Endothelial cell of umbilical vein (primary cell): ENCODE data around the gene XRCC4. TPM values are rescaled to one million over a fixed set of nuclear protein-coding genes. Genes with fewer than 3 reads are reported as not detected.

ENCODE experiments used
- BruUV-seq: library from RNA; stranded (reverse); fragments of 400-500 nt; replicated peaks from 2 replicates; lab custom pipeline; 2021; lab: Mats Ljungman, UMichigan
- CTCF ChIA-PET: fragments of 300-600, 350-600 bp; sonication (Branson Sonifier 250); formaldehyde crosslinking; loops from one replicate; lab custom pipeline; 2021; ENCODE audit warnings: antibody characterized with exemption, inconsistent platforms; lab: Charles Lee
- POLR2A ChIA-PET: fragments of 300-600, 350-600 bp; sonication (Branson Sonifier 250); formaldehyde crosslinking; loops from one replicate; lab custom pipeline; 2021; ENCODE audit warnings: antibody characterized with exemption, inconsistent platforms; lab: Charles Lee
- DNase-seq: peaks from one replicate; pipeline ENCODE4 v3.0.0-alpha.2; 2011; ENCODE audit warnings: low read depth, low spot score
- FAIRE-seq: peaks from 2 replicates; lab custom pipeline; 2011; peaks lifted over from hg19 to GRCh38; lab: Jason Lieb, UNC
- H2AFZ ChIP-seq: 2 replicates; pipeline ENCODE4 v1.6.0; 2012; ENCODE audit warnings: low read depth, low read length, control low read depth, inconsistent platforms
- H3K27ac ChIP-seq: 2 replicates; pipeline ENCODE4 v1.5.1; 2011; ENCODE audit warnings: low read depth, mild to moderate bottlenecking, control low read depth, low read length, moderate library complexity; ENCODE audit not compliant: insufficient read depth
- H3K27me3 ChIP-seq, 2 experiments: 2 replicates each; pipeline versions ENCODE4 v1.6.0 to v1.6.1; 2011; ENCODE audit warnings: low read length in 2 of 2, mixed read lengths in 1 of 2; ENCODE audit not compliant: control insufficient read depth in 2 of 2, insufficient read depth in 2 of 2
- H3K36me3 ChIP-seq, 2 experiments: 2 replicates in 1 of 2; 3 replicates in 1 of 2; pipeline ENCODE4 v1.5.1; 2011; ENCODE audit warnings: low read length in 2 of 2, mild to moderate bottlenecking in 1 of 2, moderate library complexity in 1 of 2; ENCODE audit not compliant: control insufficient read depth in 2 of 2, insufficient read depth in 2 of 2; ENCODE audit errors: extremely low read depth in 1 of 2
- H3K4me1 ChIP-seq: 3 replicates; pipeline ENCODE4 v1.5.1; 2011; ENCODE audit warnings: mild to moderate bottlenecking, low read length; ENCODE audit not compliant: control insufficient read depth, insufficient read depth; ENCODE audit errors: extremely low read depth
- H3K4me2 ChIP-seq: 2 replicates; pipeline ENCODE4 v1.6.1; 2011; ENCODE audit warnings: low read length, control low read depth, mixed read lengths; ENCODE audit not compliant: insufficient read depth
- H3K4me3 ChIP-seq, 3 experiments: fragments of 200-600 bp in 1 of 3; sonication (generic), shearing (Covaris generic) in 1 of 3; replicated peaks in 1 of 3; 2 replicates each; pipeline ENCODE4 v1.5.1; 2011 to 2016; ENCODE audit warnings: control low read depth in 3 of 3, low read length in 3 of 3, mild to moderate bottlenecking in 2 of 3, inconsistent platforms in 1 of 3, low read depth in 1 of 3, moderate library complexity in 1 of 3; ENCODE audit not compliant: insufficient read depth in 1 of 3
- H3K79me2 ChIP-seq: 2 replicates; pipeline ENCODE4 v1.6.0; 2012; ENCODE audit warnings: low read length, inconsistent platforms; ENCODE audit not compliant: control insufficient read depth, insufficient read depth
- H3K9ac ChIP-seq: replicated peaks from 2 replicates; pipeline ENCODE3; 2011; ENCODE audit warnings: low read length, control low read depth; ENCODE audit not compliant: insufficient read depth; ENCODE audit errors: extremely low read depth
- H3K9me1 ChIP-seq: replicated peaks from 3 replicates; pipeline ENCODE4 v1.6.0; 2011; ENCODE audit warnings: mild to moderate bottlenecking, low read length; ENCODE audit not compliant: control insufficient read depth, insufficient read depth; ENCODE audit errors: extremely low read depth
- H3K9me3 ChIP-seq: replicated peaks from 2 replicates; pipeline ENCODE4 v1.5.1; 2012; ENCODE audit warnings: low read length, inconsistent platforms; ENCODE audit not compliant: control insufficient read depth, insufficient read depth
- H4K20me1 ChIP-seq: replicated peaks from 2 replicates; pipeline ENCODE3; 2011; ENCODE audit warnings: mild to moderate bottlenecking, low read length; ENCODE audit not compliant: control insufficient read depth, insufficient read depth; ENCODE audit errors: extremely low read depth
- GATA2 ChIP-seq: IDR thresholded peaks from 2 replicates; pipeline ENCODE4 v1.7.0; 2011; ENCODE audit warnings: low read depth, mild to moderate bottlenecking, moderate library complexity, mixed read lengths, low read length; ENCODE audit not compliant: insufficient read length, insufficient read depth
- JUN ChIP-seq: IDR thresholded peaks from 2 replicates; pipeline ENCODE4 v1.6.1; 2011; ENCODE audit warnings: borderline replicate concordance, low read depth; ENCODE audit not compliant: insufficient read length, insufficient read depth
- MAX ChIP-seq: IDR thresholded peaks from 2 replicates; pipeline ENCODE4 v1.6.1; 2011; ENCODE audit not compliant: insufficient read depth, insufficient read length
- MYC ChIP-seq: IDR thresholded peaks from one replicate; pipeline ENCODE4 v1.6.1; 2011; ENCODE audit warnings: mild to moderate bottlenecking, low read depth, low read length
- POLR2A ChIP-seq: IDR thresholded peaks from 2 replicates; pipeline ENCODE4 v1.6.1; 2012; ENCODE audit warnings: low read depth, mild to moderate bottlenecking, control low read depth, low read length
- dilution Hi-C: fragments of 300-500 bp; cut with MboI; formaldehyde crosslinking; loops from one replicate; pipeline ENCODE4 v1.15.0; 2019; ENCODE audit warnings: low sequenced_read_pairs; ENCODE audit not compliant: extremely low pct_ligation_motif_present
- intact Hi-C: fragments of 100-400 bp; cut with micrococcal nuclease; formaldehyde crosslinking; loops from one replicate; pipeline ENCODE4 v1.10.0; 2022
- polyA plus RNA-seq, 4 experiments: library from polyadenylated mRNA; depleted of rRNA in 3 of 4; stranded (reverse) in 3 of 4; unstranded in 1 of 4; fragments of >200 nt; gene quantifications; 2 replicates each; pipeline versions ENCODE4 v1.2.1 to v1.2.3, GENCODE V29; 2011 to 2012; ENCODE audit warnings: missing spikeins in 1 of 4
- total RNA-seq: library from RNA; stranded (reverse); gene quantifications from 2 replicates; pipeline ENCODE4 v1.2.3, GENCODE V29; 2021
- TF ChIP-seq, protein P1 (sequence below), 2 donors: IDR thresholded peaks; 1 replicate in 1 of 2; 2 replicates in 1 of 2; pipeline ENCODE4 v1.5.1; 2011; ENCODE audit warnings: low read length in 2 of 2, mild to moderate bottlenecking in 2 of 2, moderate library complexity in 2 of 2, control low read depth in 1 of 2, inconsistent platforms in 1 of 2, low read depth in 1 of 2; ENCODE audit not compliant: insufficient read depth in 1 of 2; ENCODE audit errors: extremely low read depth in 1 of 2

The XRCC4 gene
- total and polyA plus RNA-seq, 2 donors (not counting 3 experiments of a cell fraction or from before 2014, with no cell fraction given): 1.3 to 7.7 TPM

DNA sequence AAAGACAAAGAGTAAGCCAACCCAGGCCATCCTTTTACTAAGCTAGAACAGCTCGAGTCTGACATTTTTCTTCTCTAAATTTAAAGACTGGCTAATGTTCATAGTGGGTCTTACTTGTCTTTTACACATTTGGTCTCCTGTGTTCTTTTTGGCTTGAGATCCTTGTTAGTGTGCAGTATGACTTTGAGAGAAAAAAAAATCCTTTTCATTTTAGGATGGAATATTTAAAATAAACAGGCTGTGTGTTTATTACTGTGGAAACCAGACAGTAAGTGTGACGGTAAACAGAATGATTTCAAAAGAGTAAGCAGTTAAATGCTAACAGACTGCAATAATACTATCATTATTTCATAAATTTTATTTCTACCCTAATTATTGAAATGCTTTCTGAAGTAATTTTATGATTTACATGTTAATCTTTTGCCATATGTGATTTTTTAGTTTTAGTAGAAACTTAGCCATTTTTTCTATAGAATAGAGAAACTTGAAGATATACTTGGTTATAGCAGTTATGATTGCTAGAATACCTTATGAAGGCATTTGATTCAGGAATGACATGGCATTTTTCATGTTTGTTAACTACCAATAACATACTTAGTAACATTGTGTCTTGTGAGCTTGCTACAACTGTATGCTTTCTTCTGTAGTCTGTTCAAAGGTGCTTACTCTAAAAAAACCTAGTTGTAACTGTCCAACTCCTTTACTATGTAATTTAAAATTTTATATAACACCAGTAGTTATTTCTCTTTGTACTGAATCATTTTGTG, 92.4 kb downstream of the XRCC4 start:
- Histone ChIP-seq H3K4me2 (no peak overlapping the region), H3K27me3 (no peaks in the 10 kb centered on the region), H3K4me3 (no peak overlapping the region), H3K36me3 (no peaks in the 10 kb centered on the region), H3K9ac (no peak overlapping the region), H3K9me3 (no peaks in the 10 kb centered on the region), H3K27ac (no peak overlapping the region), H3K79me2 (no peaks in the 10 kb centered on the region), H3K4me1 (no peaks in the 10 kb centered on the region), H4K20me1 (no peaks in the 10 kb centered on the region), H3K9me1 (no peaks in the 10 kb centered on the region), H2AFZ (no peak overlapping the region)
- BruUV-seq: no TSS peak
- CTCF ChIA-PET: interaction anchor here (0.8 to 1.2 kb wide), 2 partner anchors 10 to 25 kb away, joined by 3 to 4 read pairs; no protein-coding TSS in a partner anchor
- dilution Hi-C loops (no loop called here), intact Hi-C loops (no loop called here)
- TF ChIP-seq GATA2 (no peak), POLR2A (no peak), MYC (no peak), MAX (no peak), JUN (no peak)
- TF ChIP-seq, protein P1, sequence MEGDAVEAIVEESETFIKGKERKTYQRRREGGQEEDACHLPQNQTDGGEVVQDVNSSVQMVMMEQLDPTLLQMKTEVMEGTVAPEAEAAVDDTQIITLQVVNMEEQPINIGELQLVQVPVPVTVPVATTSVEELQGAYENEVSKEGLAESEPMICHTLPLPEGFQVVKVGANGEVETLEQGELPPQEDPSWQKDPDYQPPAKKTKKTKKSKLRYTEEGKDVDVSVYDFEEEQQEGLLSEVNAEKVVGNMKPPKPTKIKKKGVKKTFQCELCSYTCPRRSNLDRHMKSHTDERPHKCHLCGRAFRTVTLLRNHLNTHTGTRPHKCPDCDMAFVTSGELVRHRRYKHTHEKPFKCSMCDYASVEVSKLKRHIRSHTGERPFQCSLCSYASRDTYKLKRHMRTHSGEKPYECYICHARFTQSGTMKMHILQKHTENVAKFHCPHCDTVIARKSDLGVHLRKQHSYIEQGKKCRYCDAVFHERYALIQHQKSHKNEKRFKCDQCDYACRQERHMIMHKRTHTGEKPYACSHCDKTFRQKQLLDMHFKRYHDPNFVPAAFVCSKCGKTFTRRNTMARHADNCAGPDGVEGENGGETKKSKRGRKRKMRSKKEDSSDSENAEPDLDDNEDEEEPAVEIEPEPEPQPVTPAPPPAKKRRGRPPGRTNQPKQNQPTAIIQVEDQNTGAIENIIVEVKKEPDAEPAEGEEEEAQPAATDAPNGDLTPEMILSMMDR (IDR thresholded peaks at IDR 0.05; ENCODE audit: extremely low read depth in 1 of 2, insufficient read depth in 1 of 2, low read depth in 1 of 2, low read length in 2 of 2): no peak
- POLR2A ChIA-PET: no interaction called here
- FAIRE-seq (no peak), DNase-seq (no peak)
